PC-3 (cell line): ENCODE results near the gene EGF. TPM values are rescaled to one million over a fixed set of nuclear protein-coding genes. Genes with fewer than 3 reads are reported as not detected.

Source experiments
- ATAC-seq: fragments of 200-7000 bp; cut with Tn5 transposase; 2 replicates; pipeline ENCODE4 v1.9.1; 2020; ENCODE audit warnings: mild to moderate bottlenecking, moderate library complexity
- BruUV-seq: library from RNA; stranded (reverse); fragments of 400-500 nt; replicated peaks from 2 replicates; lab custom pipeline; 2021; lab: Mats Ljungman, UMichigan
- CTCF ChIA-PET: fragments of 300-600 bp; sonication (Branson Sonifier 250); formaldehyde crosslinking; loops from one replicate; lab custom pipeline; 2022; ENCODE audit warnings: antibody characterized with exemption; lab: Charles Lee
- POLR2A ChIA-PET: fragments of 300-600 bp; sonication (Branson Sonifier 250); formaldehyde crosslinking; loops from one replicate; lab custom pipeline; 2022; ENCODE audit warnings: antibody characterized with exemption; ENCODE audit not compliant: unreplicated experiment; lab: Charles Lee
- DNase-seq: peaks from one replicate; pipeline ENCODE4 v3.0.0-alpha.2; 2015
- H2AFZ ChIP-seq: fragments of 300-600 bp; sonication (generic); 2 replicates; pipeline ENCODE4 v1.6.0; 2016; ENCODE audit warnings: antibody characterized with exemption, low read length
- H3F3A ChIP-seq: fragments of 300-600 bp; sonication (generic); one replicate; pipeline ENCODE4 v1.6.0; 2017; ENCODE audit warnings: antibody characterized with exemption, low read length, control low read depth, mild to moderate bottlenecking; ENCODE audit not compliant: unreplicated experiment
- H3K27ac ChIP-seq: fragments of 300-600 bp; sonication (generic); 2 replicates; pipeline ENCODE4 v1.5.1; 2016; ENCODE audit warnings: mild to moderate bottlenecking, low read length
- H3K27me3 ChIP-seq: fragments of 300-600 bp; sonication (generic); 2 replicates; pipeline ENCODE4 v1.6.1; 2016; ENCODE audit warnings: low read length, mixed read lengths
- H3K36me3 ChIP-seq: fragments of 300-600 bp; sonication (generic); 2 replicates; pipeline ENCODE4 v1.6.1; 2016; ENCODE audit warnings: low read depth, mixed run types, low read length, mixed read lengths
- H3K4me1 ChIP-seq: fragments of 300-600 bp; sonication (generic); 2 replicates; pipeline ENCODE4 v1.5.1; 2016; ENCODE audit warnings: low read length; ENCODE audit not compliant: insufficient read depth
- H3K4me2 ChIP-seq: fragments of 300-600 bp; sonication (generic); 2 replicates; pipeline ENCODE4 v1.6.0; 2016; ENCODE audit warnings: low read length
- H3K4me3 ChIP-seq: fragments of 300-600 bp; sonication (generic); 2 replicates; pipeline ENCODE4 v1.5.1; 2016; ENCODE audit warnings: mild to moderate bottlenecking, low read length, mixed read lengths
- H3K79me2 ChIP-seq: fragments of 300-600 bp; sonication (generic); 2 replicates; pipeline ENCODE4 v1.6.1; 2017; ENCODE audit warnings: low read length, mixed read lengths
- H3K9ac ChIP-seq: fragments of 300-600 bp; sonication (generic); 2 replicates; pipeline ENCODE4 v1.6.0; 2016; ENCODE audit warnings: mild to moderate bottlenecking, low read length
- H3K9me2 ChIP-seq: fragments of 300-600 bp; sonication (generic); replicated peaks from 2 replicates; pipeline ENCODE4 v1.6.1; 2016; ENCODE audit warnings: mixed run types, low read length, mixed read lengths
- H3K9me3 ChIP-seq: fragments of 300-600 bp; sonication (generic); 2 replicates; pipeline ENCODE4 v1.6.1; 2016; ENCODE audit warnings: low read length, mixed read lengths
- H4K20me1 ChIP-seq: fragments of 300-600 bp; sonication (generic); 2 replicates; pipeline ENCODE4 v1.6.1; 2016; ENCODE audit warnings: low read length, mixed read lengths
- CTCF ChIP-seq: fragments of 300-600 bp; sonication (generic); conservative IDR thresholded peaks from 2 replicates; pipeline ENCODE4 v1.5.1; 2017; ENCODE audit warnings: antibody characterized with exemption, low read depth, mild to moderate bottlenecking, low read length
- EZH2 ChIP-seq: fragments of 300-600 bp; sonication (generic); IDR thresholded peaks from one replicate; pipeline ENCODE4 v1.6.1; 2017; ENCODE audit warnings: antibody characterized with exemption, mild to moderate bottlenecking, low read length; ENCODE audit not compliant: unreplicated experiment
- EZH2phosphoT487 ChIP-seq: fragments of 300-600 bp; sonication (generic); IDR thresholded peaks from 2 replicates; pipeline ENCODE4 v1.6.1; 2018; ENCODE audit warnings: mild to moderate bottlenecking, antibody characterized with exemption, low read length, borderline replicate concordance
- intact Hi-C: fragments of 100-400 bp; cut with micrococcal nuclease; formaldehyde crosslinking; loops from 2 replicates; pipeline ENCODE4 v1.9.0; 2023
- total RNA-seq: library from RNA; depleted of rRNA; stranded (reverse); fragments of >200 nt; gene quantifications from 2 replicates; pipeline ENCODE4 v1.2.3, GENCODE V29; 2014

The EGF gene
- total RNA-seq, 1 experiment from 2014 or later = 6.1 TPM

- DNase-seq (no peak), ATAC-seq (no peak)
- intact Hi-C loops = no loop called here
- BruUV-seq = no TSS peak
- TF ChIP-seq CTCF (no peak), EZH2phosphoT487 (no peak), EZH2 (no peak)
- no peaks in the 10 kb centered on the region for H4K20me1 ChIP-seq
- H3K27ac ChIP-seq = no peak overlapping the region
- H2AFZ ChIP-seq = no peak overlapping the region
- no peak overlapping the region for H3K4me3 ChIP-seq
- no peaks in the 10 kb centered on the region for H3K9me2 ChIP-seq
- H3K27me3 ChIP-seq = no peaks in the 10 kb centered on the region
- no peaks in the 10 kb centered on the region for H3K4me1 ChIP-seq
- ChIA-PET POLR2A (no interaction called here), CTCF (no interaction called here)
- H3K9me3 ChIP-seq = no peaks in the 10 kb centered on the region
- H3K4me2 ChIP-seq = no peak overlapping the region
- no peaks in the 10 kb centered on the region for H3K36me3 ChIP-seq
- no peak overlapping the region for H3K9ac ChIP-seq
- no peaks in the 10 kb centered on the region for H3F3A ChIP-seq
- no peaks in the 10 kb centered on the region for H3K79me2 ChIP-seq
These were observed 44.5 kb downstream of the EGF start for GRCh38 chr4:109957227-109957626.

GRCh38 chr4:109959195-109959594 is 46.5 kb downstream of the EGF start:
- H3K79me2 ChIP-seq = no peaks in the 10 kb centered on the region
- intact Hi-C loops = no loop called here
- H3K4me1 ChIP-seq = no peaks in the 10 kb centered on the region
- no peaks in the 10 kb centered on the region for H3K36me3 ChIP-seq
- no peak overlapping the region for H3K4me3 ChIP-seq
- no peaks in the 10 kb centered on the region for H3K9me2 ChIP-seq
- DNase-seq = no peak
- TF ChIP-seq EZH2 = no peak
- TF ChIP-seq CTCF = no peak
- no peak for TF ChIP-seq EZH2phosphoT487
- no peak overlapping the region for H2AFZ ChIP-seq
- no peak overlapping the region for H3K4me2 ChIP-seq
- no peaks in the 10 kb centered on the region for H3K27me3 ChIP-seq
- no TSS peak for BruUV-seq
- no peak overlapping the region for H3K9ac ChIP-seq
- H3K27ac ChIP-seq = no peak overlapping the region
- ChIA-PET POLR2A (no interaction called here), CTCF (no interaction called here)
- ATAC-seq = no peak
- no peaks in the 10 kb centered on the region for H4K20me1 ChIP-seq
- H3K9me3 ChIP-seq = no peaks in the 10 kb centered on the region
- no peaks in the 10 kb centered on the region for H3F3A ChIP-seq

GRCh38 chr4:109962401-109962800 is 49.7 kb downstream of the EGF start:
- Histone ChIP-seq H3K9me2 (no peaks in the 10 kb centered on the region), H2AFZ (no peak overlapping the region), H3K27ac (no peak overlapping the region), H3K9ac (no peak overlapping the region), H3K4me2 (no peak overlapping the region), H3K36me3 (no peaks in the 10 kb centered on the region), H3K79me2 (no peaks in the 10 kb centered on the region), H3K27me3 (no peaks in the 10 kb centered on the region), H3F3A (peaks cover 3% of the 10 kb centered on the region), H3K4me1 (peaks cover 14% of the 10 kb centered on the region), H3K9me3 (no peaks in the 10 kb centered on the region), H4K20me1 (no peaks in the 10 kb centered on the region), H3K4me3 (no peak overlapping the region)
- TF ChIP-seq CTCF = no peak
- TF ChIP-seq EZH2 = no peak
- no peak for TF ChIP-seq EZH2phosphoT487
- CTCF ChIA-PET = no interaction called here
- no TSS peak for BruUV-seq
- ATAC-seq (no peak), DNase-seq (no peak)
- POLR2A ChIA-PET = no interaction called here
- intact Hi-C loops = no loop called here
